M059J (cell line): Measurements from ENCODE around the gene SPATA17. TPM values are rescaled to one million over a fixed set of nuclear protein-coding genes. Genes with fewer than 3 reads are reported as not detected.

Source experiments
- DNase-seq: peaks from one replicate; pipeline ENCODE4 v3.0.0-alpha.2; 2012; ENCODE audit warnings: low read depth
- total RNA-seq: library from RNA; depleted of rRNA; stranded (reverse); fragments of >200 nt; shearing (Covaris generic); gene quantifications from 2 replicates; pipeline ENCODE4 v1.2.3, GENCODE V29; 2014; rRNA removed

The SPATA17 gene
- total RNA-seq, 1 experiment from 2014 or later: 0.22 TPM

DNA sequence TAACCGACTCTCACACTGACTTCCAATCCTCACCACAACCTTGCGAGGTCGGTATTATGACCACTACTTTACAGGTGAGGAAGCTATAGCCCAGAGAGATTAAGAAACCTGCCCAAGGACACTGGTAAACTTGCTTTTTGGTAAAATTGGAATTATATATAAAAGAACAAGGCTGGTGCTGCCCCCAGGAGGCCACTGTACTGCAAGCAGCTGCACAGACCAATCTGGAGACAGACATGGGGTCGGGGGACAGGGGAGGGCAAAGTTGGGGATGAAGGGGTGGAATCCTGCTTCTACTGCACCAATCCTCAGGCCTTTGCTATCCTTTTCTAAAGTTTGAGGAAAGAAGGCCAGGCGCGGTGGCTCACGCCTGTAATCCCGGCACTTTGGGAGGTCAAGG, 280.8 kb downstream of the SPATA17 start:
- no peak for DNase-seq

DNA sequence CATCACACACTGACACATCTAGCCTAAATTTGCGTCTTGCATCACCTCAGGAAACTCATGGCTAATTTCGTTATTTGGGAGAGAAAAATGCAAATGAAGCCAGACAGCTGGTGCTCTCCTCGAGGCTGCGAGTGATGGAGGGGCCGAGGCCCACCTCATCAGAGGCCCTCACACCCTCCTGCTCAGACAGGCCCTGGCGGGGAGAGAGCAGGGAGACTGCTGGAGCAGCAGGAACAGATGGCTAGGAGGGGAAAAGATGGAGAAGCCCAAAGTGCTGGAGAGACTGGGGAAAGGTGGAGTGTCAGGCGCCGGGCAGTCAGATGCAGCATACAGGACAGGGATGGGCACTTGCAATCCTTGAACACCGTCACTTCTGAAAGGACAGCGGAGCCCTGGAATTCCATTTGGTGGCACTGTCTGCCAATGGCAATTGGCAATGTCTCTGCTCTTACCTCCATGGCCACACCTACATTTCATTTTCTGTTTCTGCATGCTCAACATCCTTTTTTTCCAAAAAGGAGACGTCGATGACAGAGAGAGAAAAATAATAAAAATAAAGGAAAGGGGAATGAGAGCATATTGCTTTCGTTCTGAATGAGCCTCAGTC, 286.2 kb downstream of the SPATA17 start:
- DNase-seq: no peak

DNA sequence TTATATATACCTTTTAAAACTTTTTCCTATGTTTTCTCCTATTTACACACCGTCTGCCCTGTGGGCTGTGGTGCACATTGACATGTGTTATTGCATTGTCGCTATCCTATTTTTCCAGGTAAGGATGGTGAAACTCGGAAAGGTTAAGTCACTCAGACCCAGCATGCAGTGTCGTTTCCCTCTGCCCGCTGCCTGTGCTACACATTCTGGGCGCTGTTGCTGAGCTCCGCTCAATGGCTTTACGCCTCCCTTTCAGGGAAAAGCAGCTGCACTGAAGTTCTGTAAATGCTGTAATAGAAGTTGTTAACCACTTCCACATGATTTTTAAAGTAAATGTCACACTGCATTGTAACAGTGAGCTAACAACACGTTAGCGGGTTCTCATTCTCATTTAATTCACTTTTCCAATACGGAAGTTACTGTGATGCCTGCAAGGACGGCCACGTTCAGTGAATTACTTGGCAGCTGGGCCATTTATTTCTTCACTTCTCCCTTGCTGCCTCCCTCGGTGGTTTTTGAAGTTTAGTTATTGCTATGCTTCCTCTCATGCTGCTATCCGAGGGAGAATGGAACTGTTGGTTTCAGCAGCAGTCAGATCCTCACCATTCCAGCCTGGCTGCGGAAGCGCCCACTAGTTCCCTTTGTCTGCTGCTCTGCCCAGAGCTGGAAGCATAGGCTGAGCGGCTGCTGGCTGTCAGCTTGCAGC, 288.7 kb downstream of the SPATA17 start:
- no peak for DNase-seq

Other genes starting within 250 kb of the SPATA17 start
- gene GPATCH2, start 254 bp upstream of the SPATA17 start, total RNA-seq: 10.4 and 15.7 TPM in 2 replicates